Stimulated activated CD4-positive, alpha-beta T cell treated with anti-CD3 and anti-CD28 coated beads, Interleukin-15, amount 100 ng/mL, for 1 hour (primary cell): ENCODE results near the gene UFSP1.

Experiments
- DNase-seq, 2 donors: peaks; one replicate each; pipeline ENCODE4 v3.0.0-alpha.2; 2020; ENCODE audit warnings: low read depth in 1 of 2, low spot score in 1 of 2

The UFSP1 gene

GRCh38 chr7:100882785-100883526 lies 6.6 kb downstream of the UFSP1 start:
- no peak for DNase-seq

GRCh38 chr7:100882201-100882600 lies 7.3 kb downstream of the UFSP1 start:
- no peak for DNase-seq

- DNase-seq, result no peak
These were observed 8.4 kb downstream of the UFSP1 start for GRCh38 chr7:100881136-100881535.

- DNase-seq, result no peak
These were observed 8.9 kb downstream of the UFSP1 start for GRCh38 chr7:100880645-100881044.

- no peak for DNase-seq
These were observed 9.7 kb downstream of the UFSP1 start for GRCh38 chr7:100879685-100880261.

GRCh38 chr7:100878685-100879084 lies 10.8 kb downstream of the UFSP1 start:
- no peak for DNase-seq

- DNase-seq, result no peak
These were observed 11.5 kb downstream of the UFSP1 start for GRCh38 chr7:100878013-100878412.

- no peak for DNase-seq
These were observed 14.2 kb downstream of the UFSP1 start for GRCh38 chr7:100875356-100875751.

- DNase-seq, result peak; percentile 95
These were observed 14.7 kb downstream of the UFSP1 start, which contains the start of gene SRRT for GRCh38 chr7:100874577-100875355. Gene SRRT, plus strand, starts transcription at chr7:100875103. Its CDS starts 488 bp downstream, at chr7:100875591.

- no peak for DNase-seq
These were observed 15.3 kb downstream of the UFSP1 start for GRCh38 chr7:100874300-100874576.

GRCh38 chr7:100873599-100874299 lies 15.8 kb downstream of the UFSP1 start:
- no peak for DNase-seq

GRCh38 chr7:100867776-100868485 lies 21.6 kb downstream of the UFSP1 start:
- DNase-seq, result no peak

GRCh38 chr7:100867040-100867775 lies 22.3 kb downstream of the UFSP1 start, which contains the start of gene TRIP6:
Gene TRIP6, plus strand, starts transcription at chr7:100867387. Its CDS starts 111 bp downstream, at chr7:100867498.
- peak in 1 of 2 donors; percentile 53 for DNase-seq

GRCh38 chr7:100866729-100867039 lies 22.8 kb downstream of the UFSP1 start:
- no peak for DNase-seq

GRCh38 chr7:100865938-100866728 lies 23.4 kb downstream of the UFSP1 start:
- DNase-seq, result peak in 1 of 2 donors; percentile 41

GRCh38 chr7:100865372-100865911 lies 24.1 kb downstream of the UFSP1 start:
- no peak for DNase-seq

GRCh38 chr7:100864263-100864845 lies 25.2 kb downstream of the UFSP1 start:
- no peak for DNase-seq

GRCh38 chr7:100863406-100863950 lies 26.0 kb downstream of the UFSP1 start:
- DNase-seq, result no peak

- DNase-seq, result no peak
These were observed 27.9 kb downstream of the UFSP1 start for GRCh38 chr7:100861616-100861985.
